Right ventricle myocardium inferior (tissue), 1 donor: ENCODE measurements around the gene PLA2G3. TPM values are rescaled to one million over a fixed set of nuclear protein-coding genes. Genes with fewer than 3 reads are reported as not detected.
"Not testable (repeated sequence)": the region's sequence is repeated elsewhere in the genome, so short reads cannot be mapped to it uniquely, and the experiment has no call there.

Source experiments
- ATAC-seq: fragments of 200-7000 bp; cut with Tn5 transposase; one replicate; pipeline ENCODE4 v1.9.1; 2020; ENCODE audit warnings: mild to moderate bottlenecking, moderate library complexity
- DNase-seq: peaks from one replicate; pipeline ENCODE4 v3.0.0; 2021; ENCODE audit errors: missing footprints
- intact Hi-C: fragments of 100-400 bp; cut with DNase I; formaldehyde crosslinking; loops from one replicate; pipeline ENCODE4 v1.11.0; 2022
- long read RNA-seq: library from polyadenylated mRNA; unstranded; transcript quantifications from one replicate; pipeline ENCODE4 v2.0.0, GENCODE V29; 2021
- total RNA-seq: library from RNA; stranded (reverse); fragmentation: NEBNext Ultra II Directional; extraction: Animal tissue kit (Norgen Biotek cat#: 25700); gene quantifications from one replicate; pipeline ENCODE4 v1.2.1, GENCODE V29; 2021
- donor health status: DM: no; HTN: yes; CAD: no; lungs with severe emphysema.

PLA2G3 gene
- total RNA-seq: not detected
- long read RNA-seq: 0 reads

- DNase-seq (no peak), ATAC-seq (no peak)
- intact Hi-C loops: no loop called here
Measured at GRCh38 chr22:31139866-31140716, at the start of gene PLA2G3. PLA2G3 (minus strand) TSS chr22:31140508; CDS start chr22:31140354, 154 bp downstream.

GRCh38 chr22:31187627-31188026 is 47.3 kb upstream of the PLA2G3 start:
- DNase-seq (no peak), ATAC-seq (no peak)
- intact Hi-C loops: no loop called here

- no peak for DNase-seq
- no peak for ATAC-seq
- intact Hi-C loops: no loop called here
Measured at GRCh38 chr22:31185056-31185455, 44.7 kb upstream of the PLA2G3 start.

- ATAC-seq: no peak
- no peak for DNase-seq
- intact Hi-C loops: no loop called here
Measured at GRCh38 chr22:31184015-31184414, 43.7 kb upstream of the PLA2G3 start.

GRCh38 chr22:31179345-31179744 is 39.0 kb upstream of the PLA2G3 start:
- ATAC-seq (peak; percentile 46), DNase-seq (no peak)
- intact Hi-C loops: no loop called here

GRCh38 chr22:31178859-31179258 is 38.6 kb upstream of the PLA2G3 start:
- no peak for ATAC-seq
- intact Hi-C loops: no loop called here
- DNase-seq: no peak

- no peak for ATAC-seq
- no peak for DNase-seq
- intact Hi-C loops: no loop called here
Measured at GRCh38 chr22:31177420-31178162, 37.3 kb upstream of the PLA2G3 start.

- ATAC-seq (no peak), DNase-seq (no peak)
- intact Hi-C loops: no loop called here
Measured at GRCh38 chr22:31176923-31177322, 36.6 kb upstream of the PLA2G3 start.

GRCh38 chr22:31173386-31174145 is 33.3 kb upstream of the PLA2G3 start:
- intact Hi-C loops: no loop called here
- no peak for DNase-seq
- peak; percentile 10 for ATAC-seq

- intact Hi-C loops, ATAC-seq, DNase-seq: not testable (repeated sequence)
Measured at GRCh38 chr22:31171734-31172133, 31.4 kb upstream of the PLA2G3 start.

GRCh38 chr22:31170971-31171370 is 30.7 kb upstream of the PLA2G3 start:
- no peak for DNase-seq
- no peak for ATAC-seq
- intact Hi-C loops: no loop called here

- DNase-seq: no peak
- intact Hi-C loops: loop anchor here (5.0 kb wide), 2 partner anchors 70 to 195 kb away; partner anchors contain the start of genes MORC2 and TUG1
- ATAC-seq: no peak
Measured at GRCh38 chr22:31162015-31162765, 21.9 kb upstream of the PLA2G3 start.

- no peak for ATAC-seq
- intact Hi-C loops: loop anchor here (5.0 kb wide), 2 partner anchors 71 to 194 kb away; partner anchors contain the start of genes MORC2 and TUG1
Measured at GRCh38 chr22:31161386-31161785, 21.1 kb upstream of the PLA2G3 start.

GRCh38 chr22:31160328-31160978 is 20.1 kb upstream of the PLA2G3 start:
- intact Hi-C loops: loop anchor here (5.0 kb wide), 2 partner anchors 72 to 193 kb away; partner anchors contain the start of genes MORC2 and TUG1
- DNase-seq (no peak), ATAC-seq (peak; percentile 40)

More at GRCh38 chr22:31161386-31161785, 21.1 kb upstream of the PLA2G3 start:
- DNase-seq: no peak

GRCh38 chr22:31155422-31155821 is 15.1 kb upstream of the PLA2G3 start:
- ATAC-seq (no peak), DNase-seq (no peak)
- intact Hi-C loops: no loop called here

GRCh38 chr22:31154975-31155374 is 14.7 kb upstream of the PLA2G3 start:
- intact Hi-C loops: no loop called here
- no peak for DNase-seq
- no peak for ATAC-seq

GRCh38 chr22:31153357-31153756 is 13.0 kb upstream of the PLA2G3 start:
- intact Hi-C loops: no loop called here
- DNase-seq: no peak
- ATAC-seq: no peak

GRCh38 chr22:31151872-31152271 is 11.6 kb upstream of the PLA2G3 start:
- intact Hi-C loops: no loop called here
- no peak for DNase-seq
- ATAC-seq: no peak
